NCI-H2227 (cell line): ENCODE measurements around the gene GTPBP1.
A peak's percentile ranks its signal among the peaks of the same experiment; 100 is the strongest.

Experiments
- DNase-seq: peaks from one replicate; lab custom pipeline; 2025; ENCODE audit not compliant: unreplicated experiment; lab: John Stamatoyannopoulos, UW

Gene GTPBP1

DNA sequence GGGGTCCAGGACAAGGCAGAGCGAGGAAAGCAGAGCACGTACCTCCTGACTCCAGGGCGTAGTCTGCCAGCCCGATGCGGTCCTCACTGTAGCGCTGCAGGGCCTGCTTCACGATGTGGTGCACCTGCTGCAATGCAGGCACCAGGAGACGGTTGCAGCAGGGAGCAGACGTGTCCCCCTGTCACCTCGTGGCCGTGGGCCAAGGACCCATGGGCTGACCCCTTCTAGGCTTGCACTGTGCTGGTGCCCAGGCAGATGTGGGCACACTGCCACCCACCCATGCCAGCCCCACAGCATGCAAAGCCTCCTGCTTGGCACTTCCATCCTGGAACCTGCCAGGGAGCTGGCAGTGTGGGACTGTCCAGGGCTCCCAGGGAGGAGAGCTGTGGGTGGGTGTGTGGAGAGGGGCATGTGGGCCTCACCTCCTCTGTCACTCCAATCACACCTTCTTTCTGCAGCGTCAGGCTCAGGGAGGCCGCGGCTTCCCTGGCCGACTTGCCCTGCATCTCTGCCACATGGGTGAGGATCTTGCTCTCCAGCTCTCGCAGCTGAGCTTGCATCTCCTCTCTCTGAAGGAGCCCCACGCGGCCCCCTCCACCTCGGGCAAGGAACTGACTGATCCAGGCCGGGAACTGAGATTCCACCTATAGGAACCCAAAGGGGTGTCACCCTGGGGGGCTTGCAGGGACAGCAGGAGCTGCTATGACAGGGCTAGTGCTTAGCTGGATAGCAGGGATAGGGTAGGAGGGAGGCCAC is 33.7 kb downstream of the GTPBP1 start:
- no peak for DNase-seq

DNA sequence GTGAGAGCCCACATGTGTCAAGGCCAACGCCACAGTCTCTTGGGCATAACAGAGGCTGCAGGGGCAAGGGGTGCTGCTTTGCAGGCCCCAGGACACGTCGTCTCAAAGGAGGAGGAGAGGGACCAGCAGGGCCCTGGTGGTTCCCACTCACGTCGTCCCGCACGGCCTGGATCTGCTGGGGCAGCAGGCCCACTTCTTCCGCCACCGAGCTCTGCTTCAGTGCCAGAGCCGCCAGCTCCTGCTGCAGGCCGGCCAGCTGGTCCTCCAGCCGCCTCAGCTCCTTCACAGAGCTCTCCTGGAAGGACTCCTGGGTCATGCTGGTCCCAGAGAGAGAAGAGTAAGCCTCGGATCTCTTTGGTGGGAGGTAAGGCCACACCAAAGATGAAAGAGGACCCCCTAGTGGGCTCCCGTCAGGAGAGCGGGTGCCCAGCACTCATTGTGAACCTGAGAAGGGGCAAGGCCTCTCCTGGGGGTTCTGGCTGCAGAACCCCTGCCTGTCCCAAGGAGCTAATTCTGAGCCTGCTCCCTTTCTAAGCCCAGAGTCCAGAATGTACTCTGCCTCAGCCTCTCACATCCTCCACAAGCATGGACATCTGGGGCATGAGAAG is 34.5 kb downstream of the GTPBP1 start:
- no peak for DNase-seq

DNA sequence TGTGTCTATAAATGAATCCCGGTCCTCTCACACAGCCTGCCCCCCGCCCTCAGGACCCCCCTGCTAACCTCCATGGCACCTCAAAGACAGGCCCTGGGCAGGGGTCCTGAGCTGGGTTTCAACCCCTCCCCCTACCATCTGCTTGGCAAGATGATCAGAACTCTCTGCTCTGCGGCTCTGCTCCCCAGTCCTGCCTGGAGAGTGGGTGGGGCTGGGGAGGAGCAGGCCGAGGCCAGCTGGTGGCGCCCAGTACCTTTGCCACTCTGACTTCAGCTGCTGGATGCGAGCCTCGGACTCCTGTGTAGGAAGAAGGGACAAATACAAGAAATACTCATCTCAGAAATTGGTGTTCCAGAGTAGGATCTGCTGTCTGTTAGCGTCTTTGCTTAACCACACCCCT is 35.0 kb downstream of the GTPBP1 start:
- DNase-seq: no peak

DNA sequence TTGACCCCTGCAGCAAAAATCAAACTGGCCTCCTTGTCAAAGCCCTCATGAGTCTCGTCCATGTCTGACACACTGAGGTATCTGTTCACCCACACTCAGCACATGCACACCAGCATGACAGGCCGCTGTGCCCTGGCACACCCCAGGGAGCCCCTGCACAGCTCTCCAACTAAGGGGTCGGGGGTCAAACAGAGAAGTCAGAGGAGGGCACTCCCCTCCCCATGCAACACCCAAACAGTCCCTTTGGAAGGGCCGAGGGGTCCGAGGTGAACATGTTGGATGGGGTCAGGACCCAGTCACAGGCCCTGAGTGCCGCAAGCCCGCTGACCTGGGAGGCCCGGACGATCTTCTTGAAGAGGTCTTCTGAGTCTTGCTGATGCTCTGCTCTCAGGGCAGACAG is 35.4 kb downstream of the GTPBP1 start:
- DNase-seq: no peak

DNA sequence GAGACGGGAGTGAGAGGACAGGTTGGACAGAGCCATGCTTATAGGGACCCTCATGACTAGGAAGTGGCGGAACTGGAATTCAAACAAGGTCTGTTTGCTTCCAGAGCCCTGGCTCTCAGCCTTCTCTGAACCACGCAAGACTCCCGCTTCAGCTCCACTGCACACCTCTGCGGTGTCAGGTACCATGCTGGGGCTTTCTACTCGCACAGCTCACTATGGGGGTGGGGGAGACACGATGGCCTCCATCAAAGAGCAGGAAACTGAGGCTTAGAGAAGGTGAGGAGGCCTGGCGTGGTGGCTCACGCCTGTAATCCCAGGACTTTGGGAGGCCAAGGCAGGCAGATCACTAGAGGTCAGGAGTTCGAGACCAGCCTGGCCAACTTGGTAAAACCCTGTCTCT is 35.8 kb downstream of the GTPBP1 start:
- no peak for DNase-seq

DNA sequence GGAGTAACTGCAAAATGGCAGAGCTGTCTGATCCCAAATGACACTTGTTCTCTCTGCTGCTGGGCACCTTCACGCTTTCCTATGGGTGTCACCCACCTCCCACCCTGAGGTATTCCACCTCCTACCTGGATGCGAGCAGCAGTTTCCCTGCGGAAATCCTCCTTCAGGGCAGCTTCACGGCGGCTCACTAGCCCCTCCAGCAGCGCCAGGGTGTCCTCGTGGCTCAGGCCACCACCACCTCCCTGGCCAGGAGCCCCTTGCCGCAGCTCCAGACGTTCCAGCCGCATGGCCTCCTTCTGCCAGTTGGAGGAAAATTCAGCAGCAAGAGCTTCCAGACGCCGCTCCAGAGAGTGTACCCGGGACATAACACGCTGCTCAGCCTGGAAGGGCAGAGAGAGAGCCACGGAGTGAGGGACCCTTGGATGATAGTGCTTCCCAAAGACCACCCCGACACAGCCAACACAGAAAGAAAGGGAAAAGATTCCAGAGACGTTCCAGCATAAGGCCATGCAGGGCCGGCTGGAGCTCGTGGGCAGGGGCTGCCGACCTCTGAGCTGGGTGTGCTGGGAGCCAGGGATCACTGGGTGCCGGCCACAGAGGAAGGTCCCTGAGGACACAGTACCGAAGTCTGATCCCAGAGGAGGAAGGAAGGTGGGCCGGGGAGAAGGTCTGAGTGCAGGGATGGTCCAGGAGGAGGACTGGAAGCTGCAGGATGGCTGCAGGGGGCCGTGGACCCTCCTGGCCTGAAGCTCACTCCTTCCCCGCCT is 36.6 kb downstream of the GTPBP1 start:
- no peak for DNase-seq

DNA sequence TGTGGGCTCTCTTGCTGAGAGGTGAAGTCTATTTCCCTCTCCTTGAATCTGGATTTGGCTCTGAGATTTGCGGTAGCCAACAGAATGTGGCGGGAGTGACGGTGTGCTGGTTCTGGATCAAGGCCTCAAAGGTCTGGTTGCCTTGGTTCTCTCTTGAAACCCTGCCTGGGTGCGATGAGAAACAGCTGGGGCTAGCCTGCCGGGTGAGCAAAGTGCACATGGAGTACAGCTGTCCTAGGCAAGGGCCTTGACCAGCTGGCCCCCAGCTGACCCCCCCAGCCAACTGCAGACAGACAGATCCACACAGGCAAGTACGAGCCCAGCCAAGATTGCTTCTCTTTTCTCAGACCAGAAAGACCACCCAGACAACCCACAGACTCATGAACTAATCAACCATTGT is 39.2 kb downstream of the GTPBP1 start:
- DNase-seq: no peak

DNA sequence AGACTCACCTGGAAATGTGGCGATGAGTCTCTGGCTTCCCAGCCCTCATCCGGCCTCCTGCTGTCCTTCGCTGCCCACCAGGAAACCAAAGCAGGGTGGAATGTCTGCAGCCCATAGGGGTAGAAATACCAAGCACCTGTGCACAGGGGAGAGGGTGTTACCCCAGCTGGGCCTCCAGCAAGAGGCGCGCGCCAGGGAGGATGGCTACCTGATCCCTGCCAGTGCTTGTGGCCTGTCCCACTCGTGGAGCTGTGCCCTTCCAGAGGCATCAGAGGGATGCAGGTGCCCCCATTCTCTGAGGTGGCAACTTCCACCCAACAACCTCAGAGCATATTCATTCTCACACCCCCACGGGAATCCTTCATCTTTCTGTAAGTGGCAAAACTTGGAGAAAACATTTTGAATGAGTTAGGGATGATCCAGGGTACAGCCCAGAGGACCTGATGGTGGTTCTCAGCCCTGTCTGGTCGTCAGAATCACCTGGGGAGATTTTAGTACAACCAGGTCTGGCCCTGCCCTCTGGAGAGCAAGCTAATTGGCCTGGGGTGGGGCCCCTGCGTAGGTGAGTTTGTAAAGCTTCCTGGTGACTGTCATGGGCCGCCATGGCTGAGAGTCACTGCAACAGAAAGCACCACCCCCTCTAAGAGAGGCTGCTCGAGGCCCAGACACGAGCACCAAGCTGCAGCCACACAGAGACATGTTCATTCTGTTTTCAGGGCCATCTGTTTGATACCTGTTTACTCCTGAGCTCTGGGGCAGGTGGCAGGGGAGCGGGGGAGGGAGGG is 40.1 kb downstream of the GTPBP1 start:
- DNase-seq: no peak

DNA sequence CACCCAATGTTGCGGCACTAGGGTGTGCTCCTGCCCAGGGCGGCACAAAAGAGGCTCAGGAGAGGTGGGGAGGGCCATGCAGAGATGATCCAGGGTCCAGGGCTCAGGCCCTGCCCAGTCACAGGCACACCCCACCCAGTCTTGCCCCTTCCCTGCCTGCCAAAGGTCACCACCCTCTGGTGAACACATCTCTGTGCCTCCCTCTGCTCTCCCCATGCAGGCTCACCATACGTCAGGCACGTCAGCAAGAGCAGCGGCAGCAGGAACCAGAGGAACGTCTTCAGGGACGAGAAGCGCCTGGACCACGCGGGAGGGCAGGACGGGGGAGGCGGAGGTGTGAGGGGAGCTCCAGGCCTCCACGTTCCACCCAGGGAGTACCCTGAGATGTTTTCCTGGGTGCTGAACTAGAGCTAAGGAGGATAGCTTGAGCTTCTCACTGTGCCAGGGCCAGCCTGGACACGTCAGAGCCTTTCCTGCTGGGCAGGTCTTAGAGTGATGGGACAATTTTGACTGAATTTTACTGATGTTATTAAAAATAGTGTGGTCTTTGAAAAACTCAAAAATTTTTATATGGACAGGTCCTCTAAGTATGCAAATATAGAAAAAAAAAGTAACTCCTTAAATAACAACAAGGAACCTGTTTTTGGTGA is 42.9 kb downstream of the GTPBP1 start:
- no peak for DNase-seq

DNA sequence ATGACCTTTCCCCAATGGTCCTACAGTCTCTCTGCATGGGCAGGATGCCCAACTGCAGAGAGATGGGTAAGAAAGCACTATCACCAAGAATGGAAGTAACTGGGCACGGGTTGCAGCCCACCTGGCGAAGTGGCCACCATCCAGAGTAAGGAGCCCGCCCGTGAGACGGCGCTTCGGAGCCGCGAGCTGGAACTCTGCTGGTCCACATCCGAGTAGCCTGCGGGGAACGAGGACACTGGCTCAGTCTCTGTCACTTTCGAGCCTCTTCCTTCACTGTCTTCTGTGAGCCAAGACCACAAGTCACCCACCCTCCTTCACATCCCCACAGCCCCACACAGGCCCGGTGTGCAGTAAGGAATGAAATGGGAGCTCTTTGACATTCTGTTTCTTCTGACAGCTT is 44.4 kb downstream of the GTPBP1 start:
- DNase-seq: no peak

DNA sequence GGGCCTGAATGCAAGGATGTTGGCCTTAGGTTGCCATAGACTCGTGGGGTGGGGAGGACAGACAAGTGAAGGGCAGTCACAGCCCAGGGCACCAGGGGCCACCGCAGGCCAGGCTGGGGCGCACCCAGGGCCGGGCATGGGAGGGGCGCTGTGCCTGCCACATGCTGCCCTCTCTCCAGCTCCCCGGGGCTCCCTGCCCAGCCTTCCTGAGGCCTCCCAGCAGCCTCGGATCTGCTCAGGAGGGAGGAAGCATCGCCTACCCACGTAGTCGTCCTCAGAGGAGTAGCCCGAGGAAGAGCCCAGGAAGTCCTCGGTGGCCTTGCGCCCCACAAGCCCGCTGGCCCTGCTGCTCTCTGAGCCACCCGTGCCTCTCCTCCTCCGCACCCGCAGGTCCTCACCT is 44.9 kb downstream of the GTPBP1 start:
- no peak for DNase-seq

DNA sequence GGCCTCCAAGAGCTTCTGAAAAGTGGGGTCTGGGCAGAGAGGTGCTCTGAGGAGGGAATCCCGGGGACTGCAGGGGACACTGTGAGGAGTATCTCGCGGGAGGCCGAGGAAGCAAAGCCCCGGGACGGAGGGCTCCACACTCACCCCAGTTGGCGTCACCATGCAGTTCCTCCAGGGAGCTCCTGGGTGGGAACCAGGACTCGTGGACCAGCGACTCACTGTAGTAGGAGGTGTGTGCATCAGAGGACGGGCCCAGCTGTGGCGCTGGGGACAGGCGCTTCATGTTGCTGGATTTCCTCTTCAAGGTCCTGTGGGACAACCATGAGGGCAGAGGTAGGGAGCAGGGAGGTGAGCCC is 45.3 kb downstream of the GTPBP1 start:
- DNase-seq: no peak

DNA sequence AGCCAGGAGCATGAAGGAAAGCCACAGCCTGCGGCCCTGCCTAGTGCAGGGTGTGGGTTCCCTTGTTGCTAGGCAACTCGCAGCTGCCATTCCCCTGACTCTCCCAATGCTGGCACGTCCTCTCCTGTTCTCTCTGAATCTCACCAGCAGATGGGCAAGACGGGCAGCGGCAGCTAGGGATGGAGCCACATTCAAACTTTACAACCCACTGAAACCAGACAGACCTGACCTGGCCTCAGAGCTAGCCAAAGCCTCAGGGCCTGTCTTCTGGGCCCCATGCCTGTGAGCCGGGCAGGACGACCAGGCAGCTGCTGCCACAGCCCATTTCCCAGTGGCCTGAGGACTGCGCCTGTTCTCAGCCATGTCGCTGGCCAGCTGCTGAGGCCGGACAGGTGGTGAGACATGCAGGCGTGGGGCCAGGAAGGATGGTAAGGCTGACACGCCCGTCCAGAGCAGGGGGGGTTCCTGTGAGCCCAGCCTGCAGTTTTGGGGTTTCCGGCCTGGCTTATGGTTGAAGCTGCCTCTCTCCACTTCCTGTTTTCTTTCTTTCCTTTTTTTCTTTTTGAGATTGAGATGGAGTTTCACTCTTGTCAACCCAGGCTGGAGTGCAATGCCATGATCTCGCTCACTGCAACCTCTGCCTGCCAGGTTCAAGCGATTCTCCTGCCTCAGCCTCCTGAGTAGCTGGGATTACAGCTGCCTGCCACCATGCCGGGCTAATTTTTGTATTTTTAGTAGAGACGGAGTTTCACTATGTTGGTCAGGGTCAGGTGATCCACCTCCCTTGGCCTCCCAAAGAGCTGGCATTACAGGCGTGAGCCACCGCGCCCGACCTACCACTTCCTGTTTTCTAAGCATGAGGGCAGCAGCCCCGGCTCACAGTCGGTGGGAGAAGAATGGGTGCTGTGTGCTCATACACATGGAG is 45.9 kb downstream of the GTPBP1 start:
- DNase-seq: no peak

DNA sequence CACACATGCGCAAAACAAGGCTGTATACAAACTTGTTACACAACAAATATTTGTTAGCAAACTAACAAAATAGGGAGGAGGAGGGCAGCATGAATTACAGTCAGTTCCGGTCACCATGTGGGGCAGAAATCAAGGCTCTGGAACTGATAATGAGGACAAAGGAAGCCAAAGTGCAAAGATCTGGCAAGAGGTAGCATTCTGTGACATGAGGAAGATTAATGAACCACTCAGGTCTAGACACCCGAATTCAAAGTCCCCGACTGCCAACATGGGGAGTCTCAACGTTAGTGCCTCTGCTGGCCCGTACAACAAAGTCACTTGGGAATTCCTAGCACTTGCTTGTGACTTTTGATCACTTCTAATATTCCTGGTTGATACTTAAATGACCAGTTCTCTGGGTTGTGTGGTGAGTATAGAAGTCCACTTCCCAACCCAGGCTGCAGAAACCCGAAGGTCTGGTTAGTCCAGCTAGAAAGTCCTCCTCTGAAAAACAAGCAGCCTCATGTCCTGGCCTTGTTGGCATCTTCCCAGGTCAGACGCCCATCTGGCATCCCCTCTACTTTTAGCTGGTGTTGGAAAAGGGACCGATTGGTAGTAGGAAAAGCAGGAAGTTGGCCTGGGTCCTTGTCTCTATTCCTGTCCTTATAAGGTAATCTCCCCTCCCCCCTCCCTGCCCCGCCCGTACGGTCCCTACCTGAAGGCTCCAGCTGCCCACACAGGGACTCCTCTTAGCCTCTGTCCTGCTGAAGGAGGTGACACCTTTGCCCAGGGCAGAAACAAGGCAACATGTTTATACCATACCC is 48.4 kb downstream of the GTPBP1 start:
- DNase-seq: no peak

DNA sequence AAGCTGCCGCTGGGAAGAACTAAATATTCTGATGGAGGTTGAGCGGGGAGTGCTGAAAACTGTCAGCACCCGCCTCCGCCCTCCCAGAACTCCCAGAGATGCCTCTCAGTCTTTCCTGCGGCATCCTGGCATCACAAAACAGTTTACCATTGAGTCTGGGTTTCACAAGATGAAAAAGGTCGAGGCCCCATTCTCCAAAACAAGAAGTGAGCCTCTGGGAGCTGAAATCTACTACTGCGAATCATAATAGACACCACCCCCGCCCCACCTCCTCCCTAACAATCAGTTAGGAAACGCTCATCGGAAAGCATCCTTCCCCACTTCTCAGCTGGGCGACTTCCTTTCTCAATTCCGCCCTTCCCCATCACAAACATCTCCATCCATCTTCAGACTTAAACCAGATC is 49.0 kb downstream of the GTPBP1 start:
- no peak for DNase-seq

DNA sequence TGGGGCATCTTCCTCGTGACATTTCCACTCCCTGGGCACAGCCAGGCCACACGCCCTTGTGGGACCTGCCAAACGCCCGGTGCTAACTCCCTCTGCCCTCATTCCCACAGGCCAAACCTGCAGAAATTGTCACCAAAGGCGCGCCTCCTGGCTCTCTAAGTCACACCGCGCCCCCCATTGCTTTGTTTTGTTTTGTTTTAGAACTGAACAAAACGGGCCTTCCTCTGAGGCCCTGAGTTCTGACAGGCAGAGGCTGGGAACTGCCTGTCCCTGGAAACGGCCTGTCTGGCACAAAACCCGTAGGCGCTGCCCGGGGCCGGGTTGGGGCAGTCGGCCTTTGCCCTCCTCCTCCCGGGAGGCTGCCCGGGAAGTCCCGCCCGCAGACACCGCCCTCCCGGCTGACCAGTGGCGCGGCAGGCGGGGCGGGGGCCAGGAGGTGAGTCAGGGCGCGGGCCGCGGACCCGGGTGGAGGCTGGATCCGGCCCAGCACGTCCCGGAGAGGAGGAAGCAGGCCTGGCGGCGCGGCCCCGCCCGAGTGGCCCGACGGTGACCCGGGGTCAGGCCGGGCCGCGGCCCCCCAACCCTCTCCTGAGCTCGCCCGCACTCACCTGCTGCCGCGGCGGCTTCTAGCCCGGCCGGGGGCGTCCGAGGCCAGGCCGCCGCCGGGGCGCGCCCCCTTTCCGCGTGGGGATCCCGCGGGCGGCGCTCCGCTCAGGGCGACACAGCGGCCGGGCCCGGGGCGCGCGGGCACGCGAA is 49.6 kb downstream of the GTPBP1 start:
- peak; percentile 11 for DNase-seq

DNA sequence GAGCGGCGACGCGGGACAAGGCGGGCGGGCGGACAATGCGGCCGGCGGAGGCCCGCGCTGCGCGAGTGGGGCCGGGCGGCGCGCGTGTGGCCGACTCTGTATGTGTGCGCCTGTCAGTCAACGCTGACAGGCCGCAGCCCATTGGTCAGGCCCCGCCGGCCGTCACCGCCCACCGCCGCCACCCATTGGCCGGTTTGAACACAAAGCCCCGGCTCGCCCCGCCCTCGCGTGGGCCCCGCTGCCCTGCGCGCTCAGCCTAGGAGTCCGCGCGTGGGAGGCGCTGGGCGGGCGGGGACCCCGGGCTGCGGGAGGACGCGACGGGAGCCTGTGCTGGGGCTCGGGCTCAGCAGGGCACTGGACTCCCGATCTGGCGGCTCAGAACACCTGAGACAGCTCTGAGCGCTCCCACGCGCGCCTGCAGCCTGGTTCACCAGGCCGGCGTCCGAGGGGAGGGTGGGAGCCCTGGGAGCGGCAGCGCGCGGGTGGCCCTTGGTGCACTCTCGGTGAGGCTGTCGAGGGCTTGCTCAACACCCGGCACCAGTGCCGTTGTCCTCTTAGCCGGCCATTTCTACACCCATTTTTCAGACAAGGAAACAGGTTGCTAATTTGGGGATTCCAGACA is 50.3 kb downstream of the GTPBP1 start, which contains the start of gene SUN2:
Gene SUN2, minus strand, starts transcription at position 88 of the 622 bp plus-strand sequence. CDS start 3,370 bp downstream, outside the sequence.
- DNase-seq: peak; percentile 79
